Stimulated activated CD4-positive, alpha-beta T cell treated with anti-CD3 and anti-CD28 coated beads, TNF-alpha, amount 100 ng/mL, for 1 hour (primary cell): ENCODE measurements around the gene LIMS2.

Experiments used
- DNase-seq, 3 donors: peaks; one replicate each; pipeline ENCODE4 v3.0.0-alpha.2; 2020; ENCODE audit warnings: low read depth in 3 of 3, low spot score in 1 of 3

The LIMS2 gene

DNA sequence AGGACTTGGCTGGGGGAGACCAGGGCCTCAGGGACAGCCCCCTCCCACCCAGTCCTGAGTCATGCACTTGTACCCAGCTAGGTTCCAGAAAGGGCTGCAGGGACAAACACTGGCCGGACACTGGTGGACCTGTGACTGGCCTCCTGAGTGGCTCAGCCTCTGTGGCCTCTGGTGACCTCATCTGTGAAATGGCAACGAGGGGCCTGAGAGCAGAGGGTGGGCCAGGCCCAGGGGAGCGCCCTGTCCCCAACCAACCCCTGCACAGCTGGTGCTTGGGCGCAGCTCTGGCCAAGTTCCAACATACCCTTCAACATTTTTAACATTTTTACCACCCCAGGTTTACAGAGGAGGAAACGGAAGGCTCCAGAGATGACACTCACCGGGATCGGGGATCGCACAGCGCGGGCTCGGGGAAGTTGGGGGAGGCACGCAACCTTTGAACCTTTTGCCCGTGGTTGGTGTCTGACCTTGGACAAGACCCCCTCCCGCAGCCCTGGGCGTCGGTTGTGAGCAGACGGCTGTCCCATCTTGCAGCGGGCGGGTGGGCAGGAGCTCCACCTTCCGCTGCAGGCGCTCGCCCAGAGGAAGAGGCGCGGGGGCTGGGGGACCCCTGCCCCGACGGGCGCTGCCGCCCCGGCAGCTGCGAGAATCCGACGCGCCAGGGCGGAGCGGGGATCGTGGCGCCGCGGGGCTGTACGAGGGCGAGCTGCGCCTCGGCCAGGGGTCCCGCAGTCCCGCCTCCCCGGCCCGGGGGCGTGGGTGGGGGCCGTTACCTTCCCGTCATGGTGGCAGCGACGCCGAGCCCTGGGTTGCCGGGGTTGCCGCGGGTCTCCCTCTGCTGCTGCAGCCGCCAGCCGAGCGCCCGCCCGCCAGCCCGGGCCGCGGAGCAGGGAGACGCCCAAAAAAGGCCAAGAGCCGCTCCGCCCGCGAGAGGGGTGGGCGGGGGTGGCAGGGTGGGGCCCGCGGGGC lies 805 bp downstream of the LIMS2 start:
- no peak for DNase-seq

DNA sequence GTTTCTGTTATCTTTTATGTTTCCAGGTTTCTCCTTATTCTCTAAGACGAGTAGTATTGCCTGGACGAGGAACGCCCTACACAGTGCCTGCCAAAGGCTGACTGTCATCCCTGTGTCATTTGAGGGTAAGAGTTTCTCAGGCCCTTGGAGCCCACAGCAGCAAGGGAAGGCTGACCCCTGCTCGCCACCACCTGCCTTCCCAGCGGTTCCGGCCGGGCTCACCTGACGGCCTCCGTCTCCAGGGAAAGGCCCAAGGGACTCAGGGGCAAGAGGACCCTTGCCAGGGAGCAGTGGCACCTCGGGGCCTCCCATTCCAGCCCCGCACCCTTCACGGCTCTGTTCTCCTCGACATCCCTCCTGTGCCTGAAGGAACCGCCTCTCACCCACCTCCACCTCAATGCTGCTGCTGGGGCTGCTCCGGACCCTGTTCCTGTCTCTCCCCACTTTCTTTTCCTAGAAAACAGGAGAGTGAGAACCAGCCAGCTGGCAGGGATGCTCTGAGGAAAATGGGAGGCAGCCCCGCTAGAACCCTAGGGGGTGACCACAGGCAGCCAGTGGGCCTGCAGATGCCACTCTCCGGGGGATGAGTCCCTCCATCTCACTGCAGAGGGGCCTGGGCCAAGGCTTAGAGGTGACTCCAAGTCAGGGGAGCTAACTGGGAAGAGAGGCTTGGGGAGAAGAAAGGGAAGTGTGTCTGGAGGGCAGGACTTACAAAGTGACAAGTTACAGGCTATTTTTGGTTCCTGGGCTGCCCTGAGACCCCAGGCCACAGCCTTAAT lies 1.9 kb downstream of the LIMS2 start:
- no peak for DNase-seq

DNA sequence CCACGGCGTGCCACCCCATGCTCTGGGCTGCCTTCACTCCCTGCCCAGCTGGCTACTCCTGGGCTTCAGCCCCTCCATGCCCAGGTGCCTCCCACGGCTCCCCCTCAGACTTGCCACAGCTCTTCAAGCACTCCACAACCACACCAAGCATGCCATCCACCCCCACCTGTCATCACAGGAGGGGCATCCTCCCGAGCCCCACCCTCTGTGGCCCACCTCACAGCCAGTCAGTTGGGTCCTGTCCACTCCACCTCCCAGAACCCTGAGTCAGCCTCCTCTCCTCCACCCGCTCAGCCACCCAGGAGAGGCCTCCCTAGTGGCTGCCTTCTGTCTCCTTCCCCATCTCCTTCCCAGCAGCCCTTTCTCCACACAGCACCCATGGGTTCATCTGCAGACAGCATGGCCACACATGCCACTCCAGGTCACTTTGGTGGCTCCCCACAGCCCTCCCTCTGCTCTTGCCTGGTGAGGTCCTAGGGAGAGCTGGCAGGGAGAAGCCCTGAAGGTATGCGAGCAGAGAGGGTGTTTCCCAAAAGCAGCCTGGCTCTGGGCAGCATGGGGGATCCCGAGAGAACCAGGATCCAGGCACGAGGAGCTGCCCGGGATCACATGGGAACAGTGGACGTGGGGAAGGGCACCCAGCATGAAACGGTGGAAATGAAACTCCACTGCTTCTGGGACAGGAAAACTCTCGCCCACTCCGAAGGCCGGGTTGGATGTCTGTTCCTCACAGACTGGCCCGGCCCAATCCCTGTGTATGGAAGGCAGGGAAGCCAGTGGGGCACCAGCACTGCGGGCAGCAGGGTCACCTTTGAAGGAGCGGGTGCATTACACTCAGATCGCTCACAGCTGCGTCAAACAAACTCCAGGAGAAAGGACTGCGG lies 2.7 kb downstream of the LIMS2 start:
- no peak for DNase-seq

DNA sequence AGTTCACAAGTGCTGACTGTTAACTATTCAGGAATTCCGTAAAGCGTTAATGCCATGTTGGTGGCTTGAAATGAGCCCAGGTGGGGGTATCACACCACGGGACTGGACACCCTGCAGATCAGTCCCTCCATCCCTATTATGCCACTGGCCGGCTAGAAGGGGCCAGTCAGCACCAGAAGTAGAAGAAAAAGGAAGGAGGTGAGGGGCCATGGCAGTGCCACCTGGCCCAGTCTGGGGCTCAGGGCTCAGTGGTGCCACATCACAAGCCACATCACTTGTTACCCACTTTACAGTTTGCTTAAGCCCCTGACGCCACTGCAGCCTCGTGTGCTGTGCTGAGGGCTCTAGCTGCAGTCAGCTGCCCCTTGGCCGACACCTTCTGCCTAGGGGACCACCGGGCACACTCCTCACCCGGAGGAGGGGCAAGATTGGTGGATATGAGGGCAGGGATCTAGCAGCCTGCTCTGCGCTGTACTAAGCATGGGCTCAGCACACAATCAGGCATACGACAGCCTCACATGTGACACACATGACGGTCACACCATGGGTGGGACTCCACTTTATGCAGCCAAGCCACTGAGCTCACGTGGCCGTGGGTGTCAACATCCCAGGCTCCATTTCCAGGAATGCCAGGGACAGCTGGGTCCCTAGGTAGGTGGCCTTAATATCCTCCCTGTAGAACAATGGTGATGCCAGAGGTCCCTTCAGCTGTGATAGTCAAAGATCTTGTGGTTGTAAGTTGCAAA lies 3.6 kb downstream of the LIMS2 start:
- DNase-seq, result no peak

DNA sequence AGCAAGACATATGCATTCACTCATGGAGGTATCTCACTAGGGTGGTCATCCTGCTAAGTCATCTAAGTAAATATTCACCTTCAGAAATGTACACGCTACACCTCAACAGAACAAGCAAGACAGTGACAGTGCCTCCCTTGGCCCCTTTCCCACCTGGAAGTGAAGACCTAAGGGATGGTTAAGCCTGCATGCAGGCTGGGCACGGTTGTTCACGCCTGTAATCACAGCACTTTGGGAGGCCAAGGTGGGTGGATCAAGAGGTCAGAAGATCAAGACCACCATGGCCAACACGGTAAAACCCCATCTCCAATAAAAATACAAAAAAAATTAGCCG lies 4.4 kb downstream of the LIMS2 start:
- no peak for DNase-seq

DNA sequence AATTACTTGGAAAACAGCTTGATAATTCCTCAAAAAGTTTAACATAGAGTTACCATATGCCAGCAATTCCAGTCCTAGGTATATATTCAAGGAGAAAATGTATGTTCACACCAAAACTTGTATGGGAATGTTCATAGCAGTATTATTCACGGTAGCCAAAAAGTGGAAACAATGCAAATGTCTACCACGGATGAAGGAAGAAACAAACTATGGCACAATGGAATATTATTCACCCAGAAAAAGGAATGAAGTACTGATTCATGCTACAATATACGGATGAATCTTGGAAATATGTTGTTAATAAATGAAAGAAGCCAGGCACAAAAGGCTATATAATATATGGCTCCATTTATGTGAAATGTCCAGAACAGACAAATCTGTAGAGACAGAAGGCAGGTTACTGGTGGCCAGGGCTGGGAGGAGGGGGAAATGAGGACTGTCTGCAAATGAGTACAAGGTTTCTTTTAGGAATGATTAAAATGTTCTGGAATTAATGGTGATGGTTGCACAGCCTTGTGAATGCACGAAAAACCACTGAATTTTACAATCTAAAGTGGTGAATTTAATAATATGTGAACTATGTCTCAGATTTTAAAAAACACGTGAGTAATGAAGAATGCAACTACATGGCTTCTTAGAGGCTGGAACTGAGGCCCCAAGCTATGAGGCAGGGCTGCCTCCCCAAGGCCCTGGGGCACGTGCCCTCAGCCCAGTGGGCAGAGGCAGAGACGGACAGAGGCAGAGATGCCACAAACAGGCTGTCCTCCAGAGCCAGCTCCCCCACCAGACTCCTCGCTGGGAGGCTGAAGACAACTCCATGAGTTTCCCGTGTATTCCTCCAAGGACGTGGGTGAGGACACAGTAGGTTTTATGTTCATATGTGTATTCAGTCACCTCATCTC lies 5.0 kb downstream of the LIMS2 start:
- DNase-seq, result no peak

DNA sequence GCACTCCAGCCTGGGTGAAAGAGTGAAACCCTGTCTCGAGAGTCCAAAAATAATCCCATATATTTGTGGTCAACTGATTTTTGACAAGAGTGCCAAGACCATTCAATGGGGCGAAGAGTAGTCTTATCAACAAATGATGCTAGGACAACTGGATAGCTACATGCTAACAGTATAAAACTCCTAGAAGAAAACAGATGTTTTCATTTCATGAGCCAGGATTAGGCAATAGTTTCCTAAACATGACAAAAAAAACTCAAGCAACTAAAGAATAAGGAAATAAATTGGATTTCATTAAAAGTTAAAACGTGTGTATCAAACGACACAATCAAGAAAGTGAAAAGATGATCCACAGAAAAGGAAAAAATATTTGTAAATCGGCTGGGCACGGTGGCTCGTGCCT lies 6.3 kb downstream of the LIMS2 start:
- DNase-seq, result no peak

DNA sequence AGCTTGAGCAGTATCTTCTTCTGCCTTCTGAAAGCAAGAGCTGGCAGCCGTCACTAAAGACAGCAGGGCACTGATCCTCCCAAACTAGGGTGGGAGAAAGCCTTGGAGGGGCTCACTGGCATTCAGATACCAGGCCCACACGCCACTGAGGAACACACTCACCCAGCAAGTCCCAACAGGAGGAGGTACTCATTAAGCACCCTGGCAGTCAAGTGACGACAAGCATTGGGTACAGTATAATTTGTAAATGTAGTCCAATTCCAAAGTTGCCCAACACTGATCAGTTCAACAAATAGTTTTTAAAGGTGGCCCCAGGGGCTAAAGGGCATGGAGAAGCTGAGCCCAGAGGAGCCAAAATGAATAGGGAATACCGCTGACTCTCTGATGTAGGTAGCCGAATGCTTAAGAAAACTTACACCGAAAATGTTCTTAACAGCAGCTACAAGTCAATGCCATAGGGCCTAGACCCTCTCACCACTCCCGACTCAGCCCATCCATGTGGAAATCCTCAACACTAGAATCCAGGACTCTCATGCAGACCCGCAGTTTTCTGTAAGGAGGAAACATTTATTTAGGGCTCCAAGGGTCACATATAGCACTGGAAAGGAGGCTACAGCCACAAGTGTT lies 9.9 kb downstream of the LIMS2 start:
- DNase-seq, result no peak

DNA sequence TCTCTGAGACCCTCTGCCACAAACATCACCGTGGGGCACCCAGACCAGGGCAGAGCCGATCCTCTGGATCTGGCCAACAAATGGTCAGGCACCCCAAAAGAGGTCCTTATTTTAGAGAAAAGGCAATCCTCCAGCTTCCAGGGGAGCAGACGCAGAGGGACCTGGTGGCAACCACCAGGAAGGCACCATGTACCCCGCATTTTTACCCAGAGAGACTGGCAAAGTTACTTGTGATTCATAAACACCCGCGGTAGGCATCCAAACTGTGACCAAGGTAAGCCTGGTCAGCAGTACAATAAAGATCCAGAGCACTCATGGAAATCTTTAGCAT lies 10.5 kb downstream of the LIMS2 start:
- no peak for DNase-seq

DNA sequence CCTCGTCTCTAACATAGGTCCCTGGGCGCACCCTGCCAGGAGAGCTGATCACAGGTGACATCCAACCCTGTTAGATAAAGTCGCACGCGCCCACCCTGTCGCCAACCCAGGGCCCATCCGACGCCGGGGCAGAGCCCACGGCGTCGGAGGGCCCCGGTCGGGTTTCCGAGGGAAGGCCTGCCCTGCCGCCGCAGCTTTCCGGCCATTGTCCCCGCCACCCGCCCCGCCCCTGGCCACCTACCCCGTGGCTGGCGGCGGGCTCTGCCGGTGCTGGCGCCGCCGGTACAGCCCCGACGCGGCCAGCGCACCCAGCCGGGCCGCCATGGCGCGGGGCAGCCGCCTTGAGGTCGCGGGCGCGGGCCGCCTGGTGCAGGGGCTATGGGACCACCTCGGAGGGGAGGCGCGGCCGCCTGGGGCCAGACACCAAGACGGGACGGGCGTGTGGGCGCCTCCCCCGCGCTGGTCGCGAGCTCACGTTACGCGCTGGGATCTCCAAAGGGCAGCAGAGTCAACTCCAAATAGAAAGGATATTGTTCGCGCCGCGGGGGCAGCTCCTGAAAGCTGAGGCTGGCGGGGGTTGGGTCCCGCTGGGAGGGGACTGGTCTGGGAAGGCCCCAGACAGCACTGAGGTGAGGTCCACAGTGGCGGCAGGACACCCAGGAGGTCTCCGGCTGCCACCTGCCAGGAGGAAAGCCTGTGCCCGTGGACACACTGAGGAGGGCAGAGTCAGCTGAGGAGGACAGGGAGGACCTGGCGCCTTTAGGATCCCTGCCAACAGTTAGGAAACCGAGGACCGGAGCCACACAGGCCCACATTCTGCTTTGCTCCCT lies 11.1 kb downstream of the LIMS2 start:
- no peak for DNase-seq

DNA sequence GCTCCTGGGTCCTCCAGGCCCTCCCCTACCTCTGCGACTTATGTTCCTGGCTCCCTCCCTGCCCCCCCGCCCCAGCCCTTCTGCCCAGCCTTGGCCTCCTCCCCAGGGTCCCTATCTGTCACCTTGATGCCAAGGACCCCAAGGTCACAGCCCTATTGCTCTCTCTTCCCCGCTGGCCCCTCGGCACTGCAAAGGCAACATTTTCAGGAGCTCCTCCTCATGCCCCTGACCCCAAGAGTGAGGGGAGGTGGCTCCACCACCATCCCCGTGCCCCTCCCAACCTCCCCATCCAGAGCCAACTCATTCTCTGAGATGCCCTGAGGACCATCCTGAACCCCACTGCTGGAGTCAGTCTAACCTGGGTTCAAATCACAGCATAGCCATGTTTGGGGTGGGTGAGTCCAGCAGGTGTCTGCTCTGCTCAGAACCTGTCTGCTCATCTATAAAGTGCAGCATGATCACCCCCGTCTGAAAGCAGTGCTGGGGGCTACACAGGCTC lies 11.7 kb downstream of the LIMS2 start:
- no peak for DNase-seq

DNA sequence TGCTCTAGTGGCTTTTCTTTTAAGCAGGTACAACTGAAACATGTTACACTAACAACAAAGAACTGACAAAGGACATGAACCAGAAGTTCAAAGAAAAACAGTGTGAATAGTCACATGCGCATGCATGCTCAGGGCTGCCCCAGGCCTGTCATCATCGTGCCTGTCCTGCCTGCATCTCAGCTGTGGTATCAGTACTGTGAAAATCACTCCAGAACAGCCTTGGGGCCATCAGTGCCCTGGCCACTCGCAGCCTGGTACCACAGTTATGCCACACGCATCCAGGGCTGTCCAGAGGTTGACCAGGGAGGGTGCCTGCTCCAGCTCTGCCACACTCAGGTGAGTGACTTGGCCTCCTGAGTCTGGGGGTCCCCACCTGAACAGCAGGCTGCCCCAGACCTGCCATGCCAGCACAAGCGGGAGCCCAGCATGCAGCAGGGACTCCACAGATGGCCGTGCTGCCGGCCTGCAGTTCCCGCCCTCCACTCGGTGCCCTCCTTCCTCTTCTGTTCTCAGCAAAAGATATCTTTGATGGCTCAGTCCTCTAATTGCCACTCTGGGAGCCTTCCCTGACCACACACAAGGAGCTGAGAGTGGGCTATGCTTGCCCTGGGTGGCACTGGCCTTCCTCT lies 12.3 kb downstream of the LIMS2 start:
- no peak for DNase-seq

DNA sequence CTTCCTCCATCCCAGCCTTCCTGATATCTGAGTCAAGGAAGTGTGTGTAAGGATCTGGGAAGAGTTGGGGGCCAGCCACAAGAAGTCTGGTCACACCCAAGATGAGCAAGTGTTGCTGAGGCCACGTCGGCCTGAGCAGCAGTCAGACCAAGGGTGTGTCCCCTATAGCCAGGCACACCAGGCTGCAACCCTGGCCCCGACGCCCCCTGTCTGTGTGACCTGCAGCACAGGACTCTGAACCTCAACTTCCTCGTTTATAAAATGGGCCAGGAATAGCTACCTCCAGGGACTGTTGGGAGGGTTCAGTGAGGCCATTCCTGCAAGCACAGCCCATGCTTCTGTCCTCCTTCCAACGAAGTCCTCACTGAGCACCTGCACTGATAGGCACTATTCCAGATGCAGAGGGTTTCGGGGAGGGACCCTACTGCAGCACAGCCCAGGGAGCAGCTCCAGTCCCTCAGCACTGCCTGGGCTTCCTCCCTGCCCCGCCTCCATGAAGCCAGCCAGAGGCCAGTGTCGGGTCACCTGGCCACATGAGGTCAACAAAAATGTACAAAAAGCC lies 13.3 kb downstream of the LIMS2 start:
- DNase-seq, result no peak

DNA sequence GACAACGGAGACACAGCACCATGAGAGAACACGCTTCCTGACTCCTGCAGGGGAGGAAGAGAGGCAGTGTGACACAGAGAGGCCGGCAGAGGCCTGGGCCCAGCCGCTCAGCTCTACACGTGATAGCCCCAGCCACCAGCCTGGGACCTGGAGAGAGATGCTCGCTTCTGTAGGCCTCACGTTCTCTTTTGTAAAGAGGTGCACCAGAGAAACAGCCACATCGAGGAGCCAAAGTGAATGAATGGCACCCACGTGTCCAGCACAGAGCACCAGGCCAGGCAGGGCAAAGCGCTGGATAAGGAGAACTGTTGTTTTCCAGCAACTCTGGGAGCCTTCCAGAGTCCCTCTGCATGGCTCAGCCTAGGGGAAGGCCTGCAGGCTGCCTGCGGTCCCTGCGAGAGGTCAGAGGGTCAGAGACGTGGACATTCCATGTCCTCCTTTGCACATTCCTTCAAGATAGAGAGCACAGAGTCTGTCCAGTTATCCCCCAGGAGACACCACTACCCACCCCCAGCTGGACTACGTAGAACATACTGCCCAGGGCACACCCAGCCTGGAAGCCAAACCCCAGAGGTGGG lies 14.2 kb downstream of the LIMS2 start:
- DNase-seq, result no peak

DNA sequence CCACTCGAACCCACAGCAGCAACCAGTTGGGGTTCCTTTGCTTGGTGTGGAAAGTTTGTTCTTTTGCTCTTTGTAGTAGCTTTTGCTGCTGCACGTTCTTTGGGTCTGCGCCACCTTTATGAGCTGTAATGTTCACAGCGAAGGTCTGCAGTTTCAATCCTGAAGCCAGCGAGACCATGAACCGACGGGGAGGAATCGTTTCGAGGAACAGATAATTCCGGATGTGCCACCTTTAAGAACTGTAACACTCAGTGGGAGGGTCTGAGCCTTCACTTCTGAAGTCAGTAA lies 15.1 kb downstream of the LIMS2 start:
- no peak for DNase-seq

DNA sequence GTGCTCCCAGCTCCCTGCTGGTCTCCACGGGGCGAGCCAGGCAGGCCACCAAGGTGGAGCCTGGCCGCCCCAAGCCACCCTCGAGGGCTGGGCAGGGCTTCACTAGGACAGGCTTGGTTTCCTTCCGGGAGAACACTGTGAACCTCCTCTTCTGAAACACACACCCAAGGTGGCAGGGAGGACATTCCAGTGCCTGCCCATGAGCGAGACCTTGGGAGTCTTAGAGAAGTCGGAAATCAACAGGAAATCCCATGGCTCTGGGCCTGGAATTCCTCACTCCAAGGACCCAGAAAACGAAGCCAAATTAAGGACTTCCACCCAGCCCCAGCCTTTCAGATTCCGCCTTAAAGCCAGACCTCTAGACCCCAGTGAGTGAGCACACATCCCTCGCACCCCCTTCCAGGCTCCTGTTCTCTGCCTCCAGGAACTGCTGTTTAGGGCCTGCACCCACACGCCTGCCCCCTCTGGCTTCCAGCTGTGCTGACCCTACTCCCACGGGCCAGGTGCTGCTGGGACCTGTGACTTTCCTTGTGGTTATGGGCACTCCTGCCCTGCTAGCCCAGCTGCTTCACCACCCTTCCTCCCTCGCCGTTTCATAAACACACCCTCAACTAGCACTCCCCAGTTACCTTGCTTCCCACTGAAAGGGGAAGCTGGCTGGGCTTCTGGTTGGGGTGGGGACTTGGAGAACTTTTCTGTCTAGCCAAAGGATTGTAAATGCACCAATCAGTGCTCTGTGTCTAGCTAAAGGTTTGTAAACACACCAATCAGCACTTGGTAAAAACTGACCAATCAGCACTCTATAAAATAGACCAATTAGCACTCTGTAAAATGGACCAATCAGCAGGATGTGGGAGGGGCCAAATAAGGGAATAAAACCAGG lies 15.7 kb downstream of the LIMS2 start:
- DNase-seq, result no peak
